GM12872 (cell line): ENCODE measurements around the gene TMEM9.

Experiments
- TF ChIP-seq, protein P1 (sequence below): IDR thresholded peaks from 3 replicates; pipeline ENCODE4 v1.5.1; 2011; ENCODE audit warnings: low read depth, mild to moderate bottlenecking, low read length, moderate library complexity; ENCODE audit not compliant: insufficient read depth

Gene TMEM9

DNA sequence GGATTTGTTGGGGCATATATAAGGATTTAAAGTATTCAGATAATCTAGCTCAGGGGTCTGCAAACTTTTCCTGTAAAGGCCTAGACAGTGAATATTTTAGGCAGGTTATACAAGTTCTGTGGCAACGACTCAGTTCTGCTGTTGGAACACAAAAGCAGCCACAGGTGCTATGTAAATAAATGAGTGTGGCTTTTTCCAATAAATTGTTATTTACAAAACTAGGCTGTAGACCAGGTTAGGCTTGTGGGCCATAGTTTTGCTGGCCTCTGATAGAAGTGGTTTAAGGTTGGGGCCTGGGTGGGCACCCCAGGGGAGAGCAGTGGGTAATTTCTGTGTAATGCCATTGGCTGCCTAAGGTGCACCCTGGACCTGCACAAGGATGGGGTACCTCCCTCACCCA lies 19.5 kb upstream of the TMEM9 start:
- TF ChIP-seq, protein P1, sequence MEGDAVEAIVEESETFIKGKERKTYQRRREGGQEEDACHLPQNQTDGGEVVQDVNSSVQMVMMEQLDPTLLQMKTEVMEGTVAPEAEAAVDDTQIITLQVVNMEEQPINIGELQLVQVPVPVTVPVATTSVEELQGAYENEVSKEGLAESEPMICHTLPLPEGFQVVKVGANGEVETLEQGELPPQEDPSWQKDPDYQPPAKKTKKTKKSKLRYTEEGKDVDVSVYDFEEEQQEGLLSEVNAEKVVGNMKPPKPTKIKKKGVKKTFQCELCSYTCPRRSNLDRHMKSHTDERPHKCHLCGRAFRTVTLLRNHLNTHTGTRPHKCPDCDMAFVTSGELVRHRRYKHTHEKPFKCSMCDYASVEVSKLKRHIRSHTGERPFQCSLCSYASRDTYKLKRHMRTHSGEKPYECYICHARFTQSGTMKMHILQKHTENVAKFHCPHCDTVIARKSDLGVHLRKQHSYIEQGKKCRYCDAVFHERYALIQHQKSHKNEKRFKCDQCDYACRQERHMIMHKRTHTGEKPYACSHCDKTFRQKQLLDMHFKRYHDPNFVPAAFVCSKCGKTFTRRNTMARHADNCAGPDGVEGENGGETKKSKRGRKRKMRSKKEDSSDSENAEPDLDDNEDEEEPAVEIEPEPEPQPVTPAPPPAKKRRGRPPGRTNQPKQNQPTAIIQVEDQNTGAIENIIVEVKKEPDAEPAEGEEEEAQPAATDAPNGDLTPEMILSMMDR: no peak

- TF ChIP-seq, protein P1: no peak
Observed at GRCh38 chr1:201172999-201173610, 18.8 kb upstream of the TMEM9 start.

- TF ChIP-seq, protein P1: no peak
Observed at GRCh38 chr1:201172326-201172725, 18.1 kb upstream of the TMEM9 start.

DNA sequence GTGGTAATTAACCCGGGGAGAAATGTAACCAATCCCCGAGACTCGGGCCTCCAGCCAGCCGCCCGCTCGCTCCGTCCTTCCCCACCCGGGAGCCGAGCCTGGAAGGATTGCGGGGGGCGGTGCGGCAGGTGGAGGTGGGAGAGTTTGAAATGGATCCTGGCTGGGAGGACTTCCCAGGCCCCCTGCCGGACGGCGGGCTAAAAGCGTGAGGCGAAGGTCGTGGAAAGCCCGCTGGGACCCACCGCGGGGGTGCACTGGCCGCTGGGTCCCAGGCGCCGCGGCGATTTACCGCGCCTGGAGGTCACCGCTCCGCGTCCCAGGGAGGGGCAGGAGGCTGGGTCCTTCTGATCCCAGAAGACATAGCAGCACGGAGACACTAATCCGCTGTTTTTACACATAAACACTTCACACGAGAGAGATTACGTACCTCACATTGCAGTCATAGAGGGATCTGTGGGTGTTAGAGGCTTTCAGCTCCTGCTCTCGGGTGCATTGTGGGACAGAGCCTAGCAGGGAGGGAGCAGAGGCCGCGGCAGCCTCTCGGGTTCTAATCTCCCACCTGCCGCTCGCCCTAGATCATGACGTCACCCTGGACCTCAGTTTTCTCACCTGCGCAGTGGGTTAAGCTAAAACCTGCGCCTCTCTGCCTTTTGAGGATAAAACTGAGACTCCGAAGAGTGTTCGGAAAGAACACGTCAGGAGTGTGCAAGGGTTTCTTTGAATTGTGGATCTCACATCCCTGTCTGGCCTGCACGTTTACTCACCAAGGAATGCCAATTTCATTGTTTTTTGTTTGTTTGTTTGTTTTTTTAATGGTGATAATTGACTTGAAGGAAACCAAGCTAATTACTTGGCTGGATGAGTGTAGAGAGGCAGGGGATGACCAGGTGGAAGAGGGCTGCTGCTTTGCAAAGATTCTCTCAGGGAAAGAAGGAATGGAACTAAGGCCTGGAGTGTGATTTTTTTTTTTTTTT lies 17.1 kb upstream of the TMEM9 start:
- TF ChIP-seq, protein P1: peak; percentile 47

- TF ChIP-seq, protein P1: no peak
Observed at GRCh38 chr1:201170533-201171062, 16.3 kb upstream of the TMEM9 start.

- TF ChIP-seq, protein P1: no peak
Observed at GRCh38 chr1:201169971-201170532, 15.8 kb upstream of the TMEM9 start.

DNA sequence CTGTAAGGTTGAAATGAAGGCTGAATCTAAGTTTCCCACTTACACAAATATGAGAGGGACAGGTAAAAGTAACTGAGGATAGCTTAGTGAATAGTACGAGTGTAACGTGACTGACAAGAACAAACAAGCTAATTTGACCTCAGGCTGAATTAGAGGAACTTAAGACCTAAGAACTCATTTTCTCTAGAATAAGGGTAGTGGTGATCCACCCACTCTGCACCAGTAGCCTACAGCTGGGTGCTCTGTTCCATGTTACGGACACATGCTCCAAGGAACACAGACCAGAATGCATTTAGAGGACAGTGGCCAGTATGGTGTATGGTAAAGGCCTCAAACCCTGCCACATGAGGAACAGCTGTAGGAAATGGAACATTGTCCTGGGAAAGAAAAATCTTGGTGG lies 14.9 kb upstream of the TMEM9 start:
- TF ChIP-seq, protein P1: no peak
